Fibroblast of the conjunctiva (primary cell): ENCODE results near the gene HDAC6.
"Not testable (repeated sequence)": the region's sequence is repeated elsewhere in the genome, so short reads cannot be mapped to it uniquely, and the experiment has no call there.

ENCODE experiments used
- DNase-seq: peaks from one replicate; pipeline ENCODE4 v3.0.0-alpha.2; 2010; ENCODE audit warnings: low read depth

HDAC6 gene

DNA sequence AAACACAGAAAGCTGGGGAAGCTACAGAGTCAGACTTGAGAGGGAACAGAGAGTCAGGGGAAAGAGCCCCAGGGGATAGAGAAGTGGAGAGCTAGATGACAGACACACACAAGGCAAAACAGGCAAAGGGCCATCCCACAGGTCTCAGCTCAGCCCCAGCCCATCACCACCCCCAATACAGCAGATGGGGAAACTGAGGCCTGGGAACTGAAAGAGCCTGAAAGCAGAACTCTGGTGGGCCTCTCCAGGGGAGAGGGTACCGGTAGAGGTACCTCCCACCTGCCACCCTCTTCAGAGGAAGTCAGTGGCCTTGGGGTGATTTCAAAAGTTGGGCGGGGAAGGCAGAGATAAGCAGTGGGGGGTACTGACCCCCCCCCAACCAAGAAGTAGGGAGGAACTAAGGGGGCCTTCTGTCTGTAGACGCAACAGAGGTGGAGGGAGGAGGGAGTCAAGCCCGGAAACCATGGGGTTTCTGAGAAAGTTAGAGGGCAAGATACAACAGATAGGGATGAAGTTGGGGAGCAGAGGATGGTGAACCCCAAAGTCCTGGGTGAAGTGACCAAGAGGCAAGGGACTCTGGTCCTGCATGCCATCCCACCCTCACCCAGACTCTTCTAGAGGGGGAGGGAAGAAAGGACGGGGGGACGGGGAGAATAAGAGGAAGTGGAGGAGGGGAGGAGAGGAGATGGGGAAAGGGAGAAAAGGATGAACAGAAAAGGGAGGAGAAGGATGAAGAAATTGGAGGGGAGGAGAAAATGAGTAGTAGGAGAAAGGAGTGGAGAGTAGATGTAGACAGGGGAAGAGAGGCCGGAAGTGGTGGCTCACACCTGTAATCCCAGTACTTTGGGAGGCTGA lies 12.3 kb upstream of the HDAC6 start:
- no peak for DNase-seq

- DNase-seq: no peak
Observed at GRCh38 chrX:48790477-48790876, 11.4 kb upstream of the HDAC6 start.

- no peak for DNase-seq
Observed at GRCh38 chrX:48791063-48791820, 10.6 kb upstream of the HDAC6 start.

- no peak for DNase-seq
Observed at GRCh38 chrX:48792219-48792618, 9.6 kb upstream of the HDAC6 start.

DNA sequence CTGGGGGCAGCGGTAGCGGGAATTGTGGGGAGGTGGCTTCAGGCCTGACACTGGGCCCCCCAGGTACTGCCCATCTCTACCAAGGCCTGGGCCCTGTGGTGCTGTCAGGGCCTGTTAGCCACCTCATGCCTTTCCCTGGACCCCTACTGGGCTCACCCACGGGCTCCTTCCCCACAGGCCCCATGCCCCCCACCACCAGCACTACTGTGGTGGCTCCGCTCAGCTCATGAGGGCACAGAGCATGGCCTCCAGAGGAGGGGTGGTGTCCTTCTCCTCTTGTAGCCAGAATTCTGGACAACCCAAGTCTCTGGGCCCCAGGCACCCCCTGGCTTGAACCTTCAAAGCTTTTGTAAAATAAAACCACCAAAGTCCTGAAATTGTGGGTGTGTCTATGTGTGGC lies 7.9 kb upstream of the HDAC6 start:
- DNase-seq: no peak

GRCh38 chrX:48794340-48794910 lies 7.4 kb upstream of the HDAC6 start:
- DNase-seq: no peak

GRCh38 chrX:48794911-48795515 lies 6.9 kb upstream of the HDAC6 start:
- DNase-seq: peak; percentile 14

- no peak for DNase-seq
Observed at GRCh38 chrX:48798318-48798717, 3.5 kb upstream of the HDAC6 start.

- no peak for DNase-seq
Observed at GRCh38 chrX:48800574-48801279, 1.1 kb upstream of the HDAC6 start.

- peak; percentile 60 for DNase-seq
Observed at GRCh38 chrX:48802089-48802904, 430 bp downstream of the HDAC6 start.

DNA sequence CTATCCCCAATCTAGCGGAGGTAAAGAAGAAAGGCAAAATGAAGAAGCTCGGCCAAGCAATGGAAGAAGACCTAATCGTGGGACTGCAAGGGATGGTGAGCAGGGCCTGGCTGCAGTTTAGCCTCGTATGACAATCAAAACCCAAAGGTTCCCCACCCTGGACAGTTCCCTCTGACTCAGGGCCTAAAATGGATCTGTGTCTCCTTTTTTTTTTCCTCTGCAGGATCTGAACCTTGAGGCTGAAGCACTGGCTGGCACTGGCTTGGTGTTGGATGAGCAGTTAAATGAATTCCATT lies 986 bp downstream of the HDAC6 start:
- DNase-seq: no peak

- no peak for DNase-seq
Observed at GRCh38 chrX:48806081-48806480, 4.2 kb downstream of the HDAC6 start.

- DNase-seq: no peak
Observed at GRCh38 chrX:48813644-48814043, 11.8 kb downstream of the HDAC6 start.

GRCh38 chrX:48814722-48815121 lies 12.9 kb downstream of the HDAC6 start:
- DNase-seq: no peak

GRCh38 chrX:48815266-48815665 lies 13.4 kb downstream of the HDAC6 start:
- DNase-seq: no peak

DNA sequence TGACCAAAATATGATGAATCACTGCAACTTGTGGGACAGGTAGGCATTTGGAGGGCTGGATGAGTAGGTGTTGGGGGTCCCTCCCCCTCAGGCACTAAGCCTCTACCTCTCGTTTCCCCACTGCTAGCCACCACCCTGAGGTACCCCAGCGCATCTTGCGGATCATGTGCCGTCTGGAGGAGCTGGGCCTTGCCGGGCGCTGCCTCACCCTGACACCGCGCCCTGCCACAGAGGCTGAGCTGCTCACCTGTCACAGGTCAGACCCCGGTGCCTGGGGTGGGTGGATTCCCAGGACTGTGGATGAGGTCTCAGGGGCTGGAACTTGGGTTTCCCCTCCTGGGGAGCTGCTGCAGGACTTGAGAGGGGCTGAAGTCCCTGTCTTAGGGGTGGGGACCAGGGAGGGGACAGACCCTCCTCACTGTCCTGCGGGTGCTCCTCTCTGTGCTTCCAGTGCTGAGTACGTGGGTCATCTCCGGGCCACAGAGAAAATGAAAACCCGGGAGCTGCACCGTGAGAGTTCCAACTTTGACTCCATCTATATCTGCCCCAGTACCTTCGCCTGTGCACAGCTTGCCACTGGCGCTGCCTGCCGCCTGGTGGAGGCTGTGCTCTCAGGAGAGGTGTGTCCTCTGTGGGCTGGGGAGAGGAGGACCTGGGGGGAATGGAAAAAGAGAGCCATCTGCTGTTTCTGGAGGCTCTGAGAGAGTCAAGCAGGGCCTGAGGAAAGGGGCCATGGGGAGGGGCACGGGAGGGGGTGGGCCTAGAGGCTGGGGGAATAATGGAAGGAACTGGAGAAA lies 14.3 kb downstream of the HDAC6 start:
- DNase-seq: no peak

DNA sequence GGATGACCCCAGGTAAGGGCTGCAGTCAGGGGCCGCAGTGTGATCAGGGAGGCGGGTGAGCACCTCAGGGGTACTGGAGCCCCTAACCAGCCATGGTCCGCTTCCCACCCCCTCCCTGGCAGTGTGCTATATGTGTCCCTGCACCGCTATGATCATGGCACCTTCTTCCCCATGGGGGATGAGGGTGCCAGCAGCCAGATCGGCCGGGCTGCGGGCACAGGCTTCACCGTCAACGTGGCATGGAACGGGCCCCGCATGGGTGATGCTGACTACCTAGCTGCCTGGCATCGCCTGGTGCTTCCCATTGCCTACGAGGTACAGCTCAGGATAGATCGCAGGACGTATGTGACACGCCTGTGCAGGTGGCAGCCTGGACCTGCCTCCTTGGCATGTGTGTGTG lies 16.2 kb downstream of the HDAC6 start:
- DNase-seq: no peak

DNA sequence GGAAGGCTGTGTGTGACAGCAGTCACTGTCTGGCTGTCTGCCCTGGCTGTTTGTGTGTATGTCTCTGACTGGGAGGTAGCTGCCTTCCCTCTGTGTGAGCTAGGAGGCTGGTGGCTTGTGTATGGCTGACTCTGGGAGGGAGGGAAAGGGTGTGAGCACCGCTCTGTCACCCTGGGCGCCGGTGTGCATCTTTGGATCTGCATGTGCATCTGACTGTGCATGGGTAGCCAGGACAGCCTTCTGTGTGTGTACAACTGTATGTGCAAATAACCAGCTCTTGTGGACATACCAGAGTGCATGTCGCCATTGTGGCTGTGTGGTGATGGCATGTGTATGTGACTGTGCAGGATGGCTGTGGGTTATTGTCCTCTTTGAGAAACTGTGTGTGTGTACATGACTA lies 17.0 kb downstream of the HDAC6 start:
- no peak for DNase-seq

DNA sequence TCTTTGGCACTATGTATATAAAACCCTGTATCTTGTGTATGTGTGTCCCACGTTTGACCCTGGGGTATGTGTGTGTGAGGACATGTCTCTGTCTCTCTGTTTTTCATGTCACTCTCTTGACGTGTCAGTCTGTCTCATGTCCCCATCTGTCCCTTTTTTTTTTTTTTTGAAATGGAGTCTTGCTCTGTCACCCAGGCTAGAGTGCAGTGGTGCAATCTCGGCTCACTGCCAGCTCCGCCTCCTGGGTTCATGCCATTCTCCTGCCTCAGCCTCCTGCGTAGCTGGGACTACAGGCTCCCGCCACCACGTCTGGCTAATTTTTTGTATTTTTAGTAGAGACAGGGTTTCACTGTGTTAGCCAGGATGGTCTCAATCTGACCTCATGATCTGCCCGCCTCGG lies 17.5 kb downstream of the HDAC6 start:
- DNase-seq: not testable (repeated sequence)

DNA sequence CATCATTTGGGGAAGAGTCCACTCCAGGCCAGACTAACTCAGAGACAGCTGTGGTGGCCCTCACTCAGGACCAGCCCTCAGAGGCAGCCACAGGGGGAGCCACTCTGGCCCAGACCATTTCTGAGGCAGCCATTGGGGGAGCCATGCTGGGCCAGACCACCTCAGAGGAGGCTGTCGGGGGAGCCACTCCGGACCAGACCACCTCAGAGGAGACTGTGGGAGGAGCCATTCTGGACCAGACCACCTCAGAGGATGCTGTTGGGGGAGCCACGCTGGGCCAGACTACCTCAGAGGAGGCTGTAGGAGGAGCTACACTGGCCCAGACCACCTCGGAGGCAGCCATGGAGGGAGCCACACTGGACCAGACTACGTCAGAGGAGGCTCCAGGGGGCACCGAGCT lies 21.2 kb downstream of the HDAC6 start:
- DNase-seq: no peak

GRCh38 chrX:48824066-48824465 lies 22.2 kb downstream of the HDAC6 start:
- DNase-seq: no peak
